Measurements from ENCODE around the gene PHF20. TPM values are rescaled to one million over a fixed set of nuclear protein-coding genes. Genes with fewer than 3 reads are reported as not detected.
A peak's percentile ranks its signal among the peaks of the same experiment; 100 is the strongest.
"Not testable (repeated sequence)": the region's sequence is repeated elsewhere in the genome, so short reads cannot be mapped to it uniquely, and the experiment has no call there.

The PHF20 gene
- total RNA-seq, 1 donor from 2014 or later = 44.6 TPM

- no peak for TF ChIP-seq CTCF (IDR thresholded peaks at IDR 0.05)
- Mint-ChIP-seq H3K27me3 (ENCODE audit: low read depth) (no peaks in the 10 kb centered on the region), H3K4me3 (ENCODE audit: unreplicated experiment) (no peak overlapping the region), H3K9me3 (ENCODE audit: low read depth) (peaks cover 8% of the 10 kb centered on the region), H3K36me3 (ENCODE audit: low read depth) (peaks cover 10% of the 10 kb centered on the region), H3K4me1 (ENCODE audit: low read depth) (peaks cover 8% of the 10 kb centered on the region), H3K27ac (ENCODE audit: unreplicated experiment) (no peak overlapping the region)
- no peak for DNase-seq (ENCODE audit: low spot score)
Measured at GRCh38 chr20:35838205-35838604, 66.4 kb downstream of the PHF20 start.

- H3K9me3 Mint-ChIP-seq (ENCODE audit: low read depth) = peaks cover 12% of the 10 kb centered on the region
- H3K27ac Mint-ChIP-seq (ENCODE audit: unreplicated experiment) = no peak overlapping the region
- no peaks in the 10 kb centered on the region for H3K27me3 Mint-ChIP-seq (ENCODE audit: low read depth)
- DNase-seq (ENCODE audit: low spot score) = no peak
- H3K4me1 Mint-ChIP-seq (ENCODE audit: low read depth) = peaks cover 8% of the 10 kb centered on the region
- H3K36me3 Mint-ChIP-seq (ENCODE audit: low read depth) = peaks cover 19% of the 10 kb centered on the region
- H3K4me3 Mint-ChIP-seq (ENCODE audit: unreplicated experiment) = no peak overlapping the region
- no peak for TF ChIP-seq CTCF (IDR thresholded peaks at IDR 0.05)
Measured at GRCh38 chr20:35839904-35840303, 68.1 kb downstream of the PHF20 start.

- Mint-ChIP-seq H3K9me3 (ENCODE audit: low read depth) (peaks cover 12% of the 10 kb centered on the region), H3K27me3 (ENCODE audit: low read depth) (no peaks in the 10 kb centered on the region), H3K4me1 (ENCODE audit: low read depth) (peaks cover 10% of the 10 kb centered on the region), H3K27ac (ENCODE audit: unreplicated experiment) (no peak overlapping the region), H3K36me3 (ENCODE audit: low read depth) (peaks cover 20% of the 10 kb centered on the region), H3K4me3 (ENCODE audit: unreplicated experiment) (no peak overlapping the region)
- TF ChIP-seq CTCF (IDR thresholded peaks at IDR 0.05) = no peak
- no peak for DNase-seq (ENCODE audit: low spot score)
Measured at GRCh38 chr20:35840421-35840820, 68.6 kb downstream of the PHF20 start.

GRCh38 chr20:35842361-35842760 lies 70.5 kb downstream of the PHF20 start:
- no peak overlapping the region for H3K27ac Mint-ChIP-seq (ENCODE audit: unreplicated experiment)
- H3K36me3 Mint-ChIP-seq (ENCODE audit: low read depth) = peaks cover 23% of the 10 kb centered on the region
- no peak overlapping the region for H3K4me3 Mint-ChIP-seq (ENCODE audit: unreplicated experiment)
- H3K9me3 Mint-ChIP-seq (ENCODE audit: low read depth) = peaks cover 12% of the 10 kb centered on the region
- no peaks in the 10 kb centered on the region for H3K27me3 Mint-ChIP-seq (ENCODE audit: low read depth)
- no peak for TF ChIP-seq CTCF (IDR thresholded peaks at IDR 0.05)
- DNase-seq (ENCODE audit: low spot score) = no peak
- peaks cover 18% of the 10 kb centered on the region for H3K4me1 Mint-ChIP-seq (ENCODE audit: low read depth)

- Mint-ChIP-seq H3K36me3 (ENCODE audit: low read depth) (peaks cover 25% of the 10 kb centered on the region), H3K4me1 (ENCODE audit: low read depth) (peaks cover 15% of the 10 kb centered on the region)
Measured at GRCh38 chr20:35843894-35844293, 72.1 kb downstream of the PHF20 start.

GRCh38 chr20:35845561-35845960 lies 73.7 kb downstream of the PHF20 start:
- no peak for TF ChIP-seq CTCF (IDR thresholded peaks at IDR 0.05)
- H3K4me1 Mint-ChIP-seq (ENCODE audit: low read depth) = peaks cover 26% of the 10 kb centered on the region
- H3K36me3 Mint-ChIP-seq (ENCODE audit: low read depth) = peaks cover 25% of the 10 kb centered on the region
- DNase-seq (ENCODE audit: low spot score) = no peak
- peak overlapping the region; percentile 71 for H3K27ac Mint-ChIP-seq (ENCODE audit: unreplicated experiment)
- no peak overlapping the region for H3K4me3 Mint-ChIP-seq (ENCODE audit: unreplicated experiment)
- peaks cover 12% of the 10 kb centered on the region for H3K9me3 Mint-ChIP-seq (ENCODE audit: low read depth)
- H3K27me3 Mint-ChIP-seq (ENCODE audit: low read depth) = no peaks in the 10 kb centered on the region

More at GRCh38 chr20:35843894-35844293, 72.1 kb downstream of the PHF20 start:
- H3K27me3 Mint-ChIP-seq (ENCODE audit: low read depth); H3K4me3 Mint-ChIP-seq (ENCODE audit: unreplicated experiment); H3K27ac Mint-ChIP-seq (ENCODE audit: unreplicated experiment); DNase-seq (ENCODE audit: low spot score): not testable (repeated sequence)
- peaks cover 12% of the 10 kb centered on the region for H3K9me3 Mint-ChIP-seq (ENCODE audit: low read depth)
